Endothelial cell (in vitro differentiated cells): ENCODE results near the gene HCFC2. TPM values are rescaled to one million over a fixed set of nuclear protein-coding genes. Genes with fewer than 3 reads are reported as not detected.
"Not testable (repeated sequence)": the region's sequence is repeated elsewhere in the genome, so short reads cannot be mapped to it uniquely, and the experiment has no call there.

ENCODE experiments used
- DNase-seq: peaks from one replicate; pipeline ENCODE4 v3.0.0; 2021; ENCODE audit warnings: low spot score
- H3K27ac Mint-ChIP-seq: one replicate; pipeline ENCODE4 v1.8.0; 2021; ENCODE audit warnings: mixed read lengths, inconsistent platforms; ENCODE audit not compliant: unreplicated experiment
- H3K27me3 Mint-ChIP-seq: one replicate; pipeline ENCODE4 v1.8.0; 2021; ENCODE audit warnings: mild to moderate bottlenecking, moderate library complexity, mixed read lengths, inconsistent platforms; ENCODE audit not compliant: unreplicated experiment
- H3K36me3 Mint-ChIP-seq: one replicate; pipeline ENCODE4 v1.8.0; 2021; ENCODE audit warnings: mild to moderate bottlenecking, low read depth, mixed read lengths, inconsistent platforms; ENCODE audit not compliant: unreplicated experiment
- H3K4me1 Mint-ChIP-seq: one replicate; pipeline ENCODE4 v1.8.0; 2021; ENCODE audit warnings: mild to moderate bottlenecking, mixed read lengths, inconsistent platforms; ENCODE audit not compliant: unreplicated experiment
- H3K4me3 Mint-ChIP-seq: one replicate; pipeline ENCODE4 v1.8.0; 2021; ENCODE audit warnings: mild to moderate bottlenecking, mixed read lengths, inconsistent platforms; ENCODE audit not compliant: unreplicated experiment
- H3K9me3 Mint-ChIP-seq: one replicate; pipeline ENCODE4 v1.8.0; 2021; ENCODE audit warnings: mixed read lengths, inconsistent platforms; ENCODE audit not compliant: unreplicated experiment
- long read RNA-seq: library from polyadenylated mRNA; unstranded; transcript quantifications from one replicate; pipeline ENCODE4 v2.0.0, GENCODE V29; 2020; ENCODE audit not compliant: unreplicated experiment
- total RNA-seq: library from RNA; stranded (reverse); fragmentation: NEBNext Ultra II Directional; extraction: Animal tissue kit (Norgen Biotek cat#: 25700); gene quantifications from one replicate; pipeline ENCODE4 v1.2.1, GENCODE V29; 2021; ENCODE audit not compliant: unreplicated experiment
- TF ChIP-seq, protein P1 (sequence below): fragments of 200-600 bp; sonication (generic); IDR thresholded peaks from one replicate; pipeline ENCODE4 v1.5.0; 2021; ENCODE audit warnings: antibody characterized with exemption; ENCODE audit not compliant: unreplicated experiment

HCFC2 gene
- 13.3 TPM for total RNA-seq
- long read RNA-seq, full-length matches to known transcripts, result 1 of 2 reads
- long read RNA-seq, partial matches to known transcripts, result 0 of 2 reads
- long read RNA-seq, other reads (novel, unspliced or antisense), result 1 of 2 reads

DNA sequence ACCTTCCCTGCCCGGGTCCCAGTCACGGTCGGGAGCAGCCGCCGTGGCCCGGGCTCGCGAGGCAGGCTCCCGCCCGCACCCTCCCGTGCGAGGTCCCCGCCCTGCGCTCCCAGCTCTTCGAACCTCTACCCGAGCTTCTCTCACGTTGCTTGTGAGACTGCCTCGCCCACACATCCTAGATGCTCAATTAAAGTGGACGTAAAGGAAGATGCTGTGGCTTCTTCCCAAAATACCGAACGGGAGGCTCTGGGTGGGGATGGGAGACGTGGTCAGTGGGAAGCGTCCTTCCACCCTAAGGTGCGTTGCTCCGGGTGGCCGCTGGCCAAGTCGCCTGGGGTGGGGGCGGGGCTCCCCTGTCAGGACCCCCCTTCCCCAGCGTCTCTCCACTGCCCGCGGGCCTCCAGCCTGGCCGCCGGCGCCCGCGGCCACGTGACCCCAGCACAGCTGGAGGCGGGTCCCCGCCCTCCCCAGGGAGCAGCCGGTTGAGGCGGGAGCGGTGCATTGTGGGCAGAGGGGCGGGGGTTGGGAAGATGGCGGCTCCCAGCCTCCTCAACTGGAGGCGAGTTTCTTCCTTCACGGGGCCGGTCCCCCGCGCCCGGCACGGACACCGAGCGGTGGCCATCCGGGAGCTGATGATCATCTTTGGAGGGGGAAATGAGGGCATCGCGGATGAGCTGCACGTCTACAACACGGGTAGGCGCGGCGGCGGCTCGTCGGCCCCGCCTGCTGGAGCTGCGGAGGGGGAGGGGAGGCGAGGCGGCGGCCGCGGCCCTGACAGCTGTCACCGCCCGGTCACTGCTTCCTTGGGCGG, at the start of gene HCFC2:
Gene HCFC2, plus strand, starts transcription at position 501 of the 811 bp plus-strand sequence. Its CDS starts 30 bp downstream, at position 531.
- Mint-ChIP-seq H3K4me1 (peaks cover 9% of the 10 kb centered on the region), H3K9me3 (no peaks in the 10 kb centered on the region), H3K27me3 (peaks cover 2% of the 10 kb centered on the region), H3K27ac (peak within 1 kb of the TSS; percentile 45), H3K4me3 (peak within 1 kb of the TSS; percentile 98), H3K36me3 (no peaks in the 10 kb centered on the region)
- DNase-seq, result peak; percentile 89
- TF ChIP-seq, protein P1, sequence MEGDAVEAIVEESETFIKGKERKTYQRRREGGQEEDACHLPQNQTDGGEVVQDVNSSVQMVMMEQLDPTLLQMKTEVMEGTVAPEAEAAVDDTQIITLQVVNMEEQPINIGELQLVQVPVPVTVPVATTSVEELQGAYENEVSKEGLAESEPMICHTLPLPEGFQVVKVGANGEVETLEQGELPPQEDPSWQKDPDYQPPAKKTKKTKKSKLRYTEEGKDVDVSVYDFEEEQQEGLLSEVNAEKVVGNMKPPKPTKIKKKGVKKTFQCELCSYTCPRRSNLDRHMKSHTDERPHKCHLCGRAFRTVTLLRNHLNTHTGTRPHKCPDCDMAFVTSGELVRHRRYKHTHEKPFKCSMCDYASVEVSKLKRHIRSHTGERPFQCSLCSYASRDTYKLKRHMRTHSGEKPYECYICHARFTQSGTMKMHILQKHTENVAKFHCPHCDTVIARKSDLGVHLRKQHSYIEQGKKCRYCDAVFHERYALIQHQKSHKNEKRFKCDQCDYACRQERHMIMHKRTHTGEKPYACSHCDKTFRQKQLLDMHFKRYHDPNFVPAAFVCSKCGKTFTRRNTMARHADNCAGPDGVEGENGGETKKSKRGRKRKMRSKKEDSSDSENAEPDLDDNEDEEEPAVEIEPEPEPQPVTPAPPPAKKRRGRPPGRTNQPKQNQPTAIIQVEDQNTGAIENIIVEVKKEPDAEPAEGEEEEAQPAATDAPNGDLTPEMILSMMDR, result no peak

DNA sequence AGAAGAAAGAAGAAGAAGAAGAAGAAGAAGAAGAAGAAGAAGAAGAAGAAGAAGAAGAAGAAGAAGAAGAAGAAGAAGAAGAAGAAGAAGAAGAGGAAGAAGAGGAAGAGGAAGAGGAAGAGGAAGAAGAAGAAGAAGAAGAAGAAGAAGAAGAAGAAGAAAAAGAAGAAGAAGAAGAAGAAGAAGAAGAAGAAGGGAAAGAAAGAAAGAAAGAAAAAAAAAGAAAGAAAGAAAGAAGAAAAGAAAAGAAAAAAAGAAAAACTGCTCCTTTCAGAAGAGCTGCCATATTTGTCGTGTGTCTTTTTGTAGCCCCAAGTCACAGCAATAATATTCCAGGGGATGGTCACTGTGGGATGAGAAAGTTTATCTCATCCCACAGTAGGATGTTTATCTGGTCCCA, 42.5 kb upstream of the HCFC2 start:
- H3K4me1 Mint-ChIP-seq, H3K36me3 Mint-ChIP-seq, H3K4me3 Mint-ChIP-seq, H3K27ac Mint-ChIP-seq, DNase-seq, H3K27me3 Mint-ChIP-seq, H3K9me3 Mint-ChIP-seq: not testable (repeated sequence)

DNA sequence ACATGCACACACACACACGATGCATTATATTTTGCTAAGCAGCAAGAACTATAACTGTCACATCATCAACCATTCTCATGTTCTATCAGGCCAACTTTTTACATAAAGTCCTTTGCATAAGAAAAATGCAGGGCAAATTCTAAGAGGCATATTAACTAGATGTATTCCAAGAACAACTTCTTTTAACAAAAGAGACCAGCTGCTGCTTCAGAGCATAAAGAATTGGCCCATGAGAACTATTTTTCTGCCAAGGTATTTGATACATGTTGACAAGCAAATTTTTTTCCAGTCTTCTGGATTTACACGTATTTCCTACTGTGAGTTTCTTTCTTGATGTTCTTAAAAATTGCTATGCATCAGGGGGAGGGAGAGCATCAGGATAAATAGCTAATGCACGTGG, 41.5 kb upstream of the HCFC2 start:
- Mint-ChIP-seq H3K27ac (no peak overlapping the region), H3K4me3 (no peak overlapping the region), H3K9me3 (no peaks in the 10 kb centered on the region), H3K36me3 (no peaks in the 10 kb centered on the region), H3K4me1 (no peaks in the 10 kb centered on the region), H3K27me3 (no peaks in the 10 kb centered on the region)
- no peak for DNase-seq
- TF ChIP-seq, protein P1, result no peak

DNA sequence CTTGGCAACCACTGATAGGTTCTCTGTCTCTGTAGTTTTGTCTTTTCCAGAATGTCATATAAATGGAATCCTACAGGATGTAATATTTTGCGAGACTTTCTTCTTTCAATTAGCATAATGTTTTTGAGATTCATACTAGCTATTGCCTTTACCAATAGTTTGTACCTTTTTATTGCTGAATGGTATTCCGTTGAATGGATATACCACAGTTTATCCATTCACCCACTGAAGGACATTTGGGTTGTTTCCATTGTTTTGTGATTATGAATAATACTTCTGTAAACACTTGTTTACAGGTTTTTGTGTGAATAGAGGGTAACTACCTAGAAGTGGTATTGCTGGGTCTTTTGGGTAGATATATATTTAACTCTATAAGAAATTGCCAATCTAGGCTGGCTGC, 40.6 kb upstream of the HCFC2 start:
- Mint-ChIP-seq H3K27me3 (no peaks in the 10 kb centered on the region), H3K4me3 (no peak overlapping the region), H3K4me1 (no peaks in the 10 kb centered on the region), H3K27ac (no peak overlapping the region), H3K36me3 (no peaks in the 10 kb centered on the region), H3K9me3 (no peaks in the 10 kb centered on the region)
- no peak for DNase-seq
- TF ChIP-seq, protein P1, result no peak

DNA sequence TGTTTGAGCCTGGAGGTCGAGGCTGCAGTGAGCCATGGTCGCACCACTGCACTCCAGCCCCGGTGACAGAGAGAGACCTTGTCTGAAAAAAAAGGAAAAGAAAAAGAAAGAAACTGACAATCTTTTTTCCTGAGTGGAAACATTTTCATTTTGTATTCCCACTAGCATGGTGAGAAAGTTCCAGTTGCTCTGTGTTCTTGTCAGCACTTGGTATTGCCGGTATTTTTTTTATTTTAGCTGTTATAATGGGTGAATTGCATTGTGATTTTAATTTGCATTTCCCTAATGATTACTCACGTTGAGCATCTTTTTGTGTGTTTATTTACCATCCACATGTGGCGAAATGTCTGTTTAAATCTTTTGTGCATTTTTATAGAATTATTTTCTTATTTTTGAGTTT, 40.0 kb upstream of the HCFC2 start:
- H3K9me3 Mint-ChIP-seq, result no peaks in the 10 kb centered on the region
- H3K27me3 Mint-ChIP-seq, result no peaks in the 10 kb centered on the region
- no peak overlapping the region for H3K4me3 Mint-ChIP-seq
- H3K36me3 Mint-ChIP-seq, result no peaks in the 10 kb centered on the region
- H3K4me1 Mint-ChIP-seq, result no peaks in the 10 kb centered on the region
- TF ChIP-seq, protein P1, result no peak
- DNase-seq, result no peak
- H3K27ac Mint-ChIP-seq, result no peak overlapping the region
